HepG2 (cell line): Measurements from ENCODE around the gene RPH3AL. TPM values are rescaled to one million over a fixed set of nuclear protein-coding genes. Genes with fewer than 3 reads are reported as not detected.
"Not testable (repeated sequence)": the region's sequence is repeated elsewhere in the genome, so short reads cannot be mapped to it uniquely, and the experiment has no call there.

Source experiments
- ATAC-seq: fragments of 200-7000 bp; cut with Tn5 transposase; 3 replicates; pipeline ENCODE4 v1.9.1; 2020; ENCODE audit warnings: mild to moderate bottlenecking, moderate library complexity
- BruUV-seq: library from RNA; stranded (reverse); fragments of 400-500 nt; replicated peaks from 2 replicates; lab custom pipeline; 2021; lab: Mats Ljungman, UMichigan
- CTCF ChIA-PET: fragments of 300-600 bp; formaldehyde crosslinking; extraction: SDS; loops from one replicate; lab custom pipeline; 2021; ENCODE audit warnings: low total read pairs, inconsistent platforms, low intra/inter-chr PET ratio; lab: Yijun Ruan, JAX
- POLR2A ChIA-PET: fragments of 350-600 bp; sonication (Branson Sonifier 250); formaldehyde crosslinking; loops from one replicate; lab custom pipeline; 2020; ENCODE audit warnings: antibody characterized with exemption, inconsistent platforms; lab: Yijun Ruan, JAX
- DNase-seq: peaks from one replicate; pipeline ENCODE4 v3.0.0-alpha.2; 2015; ENCODE audit warnings: low spot score
- FAIRE-seq: peaks from 3 replicates; lab custom pipeline; 2011; peaks lifted over from hg19 to GRCh38; lab: Jason Lieb, UNC
- H2AFZ ChIP-seq: one replicate; pipeline ENCODE4 v1.6.1; 2011; ENCODE audit warnings: low read length, inconsistent platforms
- H3K27ac ChIP-seq: fragments of 300-600 bp; 3 replicates; pipeline ENCODE4 v1.8.0; 2011; ENCODE audit warnings: mixed run types, mild to moderate bottlenecking, mixed read lengths, low read length, inconsistent platforms; ENCODE audit not compliant: insufficient read depth; ENCODE audit errors: extremely low read length
- H3K27me3 ChIP-seq, 2 experiments: fragments of 200-600 bp in 1 of 2; 2 replicates in 1 of 2; 3 replicates in 1 of 2; pipeline versions ENCODE4 v1.6.0 to v1.8.0; 2011; ENCODE audit warnings: low read length in 2 of 2, mild to moderate bottlenecking in 2 of 2, moderate library complexity in 2 of 2, inconsistent platforms in 1 of 2; ENCODE audit not compliant: insufficient read depth in 2 of 2, control insufficient read depth in 1 of 2
- H3K36me3 ChIP-seq, 2 experiments: fragments of 200-600 bp in 1 of 2; replicated peaks in 1 of 2; 2 replicates in 1 of 2; 3 replicates in 1 of 2; pipeline versions ENCODE4 v1.5.1 to v1.8.0; 2011; ENCODE audit warnings: low read length in 2 of 2, inconsistent platforms in 1 of 2; ENCODE audit not compliant: insufficient read depth in 2 of 2, control insufficient read depth in 1 of 2
- H3K4me1 ChIP-seq: 2 replicates; pipeline ENCODE4 v1.5.1; 2012; ENCODE audit warnings: low read length, inconsistent platforms; ENCODE audit not compliant: insufficient read depth
- H3K4me2 ChIP-seq: 2 replicates; pipeline ENCODE4 v1.6.0; 2011; ENCODE audit warnings: low read depth, low read length, inconsistent platforms
- H3K4me3 ChIP-seq, 3 experiments: fragments of 200-600 bp in 1 of 3; sonication (generic), shearing (Covaris generic) in 1 of 3; replicated peaks in 1 of 3; 2 replicates each; pipeline ENCODE4 v1.5.1; 2011 to 2016; ENCODE audit warnings: low read length in 3 of 3, inconsistent platforms in 2 of 3, low read depth in 2 of 3, mild to moderate bottlenecking in 2 of 3, control low read depth in 1 of 3, mixed read lengths in 1 of 3; ENCODE audit not compliant: insufficient read depth in 1 of 3
- H3K79me2 ChIP-seq: one replicate; pipeline ENCODE4 v1.6.1; 2011; ENCODE audit warnings: low read length, inconsistent platforms; ENCODE audit not compliant: insufficient read depth
- H3K9ac ChIP-seq: 2 replicates; pipeline ENCODE4 v1.6.0; 2011; ENCODE audit warnings: mild to moderate bottlenecking, low read depth, low read length, inconsistent platforms; ENCODE audit not compliant: insufficient read depth
- H3K9me3 ChIP-seq: 2 replicates; pipeline ENCODE4 v1.5.1; 2012; ENCODE audit warnings: mild to moderate bottlenecking, low read length
- H4K20me1 ChIP-seq: 2 replicates; pipeline ENCODE4 v1.6.0; 2011; ENCODE audit warnings: inconsistent platforms, mild to moderate bottlenecking, low read length, moderate library complexity; ENCODE audit not compliant: insufficient read depth
- CAMTA2 ChIP-seq: sonication (generic); formaldehyde crosslinking; IDR thresholded peaks from 2 replicates; pipeline ENCODE4 v1.4.0; 2020; ENCODE audit warnings: mild to moderate bottlenecking, missing genetic modification reagents, borderline replicate concordance
- HMGXB4 ChIP-seq, 2 experiments: sonication (generic) in 1 of 2; formaldehyde crosslinking in 1 of 2; IDR thresholded peaks; 2 replicates each; pipeline versions ENCODE4 v1.4.0 to v1.6.1; 2018 to 2020; ENCODE audit warnings: missing genetic modification reagents in 2 of 2, borderline replicate concordance in 1 of 2, low read depth in 1 of 2, mild to moderate bottlenecking in 1 of 2, missing biosample characterization in 1 of 2
- MXD4 ChIP-seq: IDR thresholded peaks from 2 replicates; pipeline ENCODE4 v1.6.1; 2016; ENCODE audit warnings: mild to moderate bottlenecking, missing biosample characterization, missing genetic modification reagents
- STAT6 ChIP-seq: sonication (generic); formaldehyde crosslinking; IDR thresholded peaks from 2 replicates; pipeline ENCODE4 v1.4.0; 2020; ENCODE audit warnings: missing genetic modification reagents, mild to moderate bottlenecking, borderline replicate concordance
- ZIK1 ChIP-seq: sonication (generic); formaldehyde crosslinking; IDR thresholded peaks from 2 replicates; pipeline ENCODE4 v1.5.0; 2020; ENCODE audit warnings: mild to moderate bottlenecking, low read depth, missing genetic modification reagents, borderline replicate concordance
- ZNF431 ChIP-seq: sonication (generic); formaldehyde crosslinking; IDR thresholded peaks from 2 replicates; pipeline ENCODE4 v1.9.0; 2022; ENCODE audit warnings: missing genetic modification reagents, low read depth, mild to moderate bottlenecking, borderline replicate concordance
- ZNF510 ChIP-seq: sonication (generic); formaldehyde crosslinking; IDR thresholded peaks from 2 replicates; pipeline ENCODE4 v1.4.0; 2020; ENCODE audit warnings: low read depth, mild to moderate bottlenecking, missing genetic modification reagents
- WGBS: methylation state at CpG from one replicate; pipeline ENCODE4 v1.1.6; 2017; ENCODE audit warnings: low lambda C conversion rate; 5-methylcytosine and 5-hydroxymethylcytosine counted together
- in situ Hi-C: cut with HindIII; loops from 2 replicates; pipeline ENCODE4 v1.10.0; 2017; ENCODE audit warnings: low pct_unique_long_range_greater_than_20kb; ENCODE audit not compliant: extremely low pct_ligation_motif_present
- intact Hi-C: fragments of 100-400 bp; cut with micrococcal nuclease; formaldehyde crosslinking; loops from one replicate; pipeline ENCODE4 v1.10.0; 2022; ENCODE audit not compliant: unreplicated experiment
- polyA plus RNA-seq, 8 experiments: library from polyadenylated mRNA; depleted of rRNA in 3 of 8; stranded (reverse) in 7 of 8; unstranded in 1 of 8; fragments of >200 nt; fragmentation: Illumina TruSeq in 4 of 8; extraction: Trizol in 4 of 8; gene quantifications; 2 replicates each; pipeline versions ENCODE4 v1.2.1 to v1.2.3, GENCODE V29; 2011 to 2016; ENCODE audit warnings: low read depth in 4 of 8, missing spikeins in 1 of 8, mixed read lengths in 1 of 8; ENCODE audit not compliant: insufficient read depth in 1 of 8
- total RNA-seq, 5 experiments: library from RNA; depleted of rRNA; stranded (reverse); fragments of >200 nt; fragmentation: Illumina TruSeq; extraction: Trizol; gene quantifications; 2 replicates each; pipeline ENCODE4 v1.2.3, GENCODE V29; 2016; ENCODE audit warnings: low read depth in 1 of 5

RPH3AL gene
- total and polyA plus RNA-seq, 2 of the 13 experiments (the other 11 are each of a cell fraction or from before 2014, with no cell fraction given), result 7.8 to 16.4 TPM

GRCh38 chr17:170130-170670 lies 182.4 kb downstream of the RPH3AL start:
- H3K36me3 ChIP-seq, result no peaks in the 10 kb centered on the region
- H3K4me3 ChIP-seq, result no peak overlapping the region
- no peaks in the 10 kb centered on the region for H3K4me1 ChIP-seq
- 0 out of 2 replicates have a peak, but pooled peaks cover 4% of the 10 kb centered on the region for H4K20me1 ChIP-seq
- POLR2A ChIA-PET, result no interaction called here
- H2AFZ ChIP-seq, result no peak overlapping the region
- TF ChIP-seq ZNF431 (CRISPR knock-in tag), result no peak
- TF ChIP-seq ZNF510, result no peak
- TF ChIP-seq MXD4 (CRISPR knock-in tag), result no peak
- no peak for TF ChIP-seq HMGXB4 (CRISPR knock-in tag; IDR thresholded peaks at IDR 0.05; ENCODE audit: borderline replicate concordance in 1 of 2, low read depth in 1 of 2)
- TF ChIP-seq CAMTA2 (CRISPR knock-in tag), result no peak
- TF ChIP-seq STAT6 (CRISPR knock-in tag), result no peak
- TF ChIP-seq ZIK1 (CRISPR knock-in tag), result no peak
- intact Hi-C loops, result no loop called here
- FAIRE-seq (no peak), DNase-seq (no peak), ATAC-seq (peak; percentile 47; the same call in 2 of the 3 replicates)
- no peak overlapping the region for H3K4me2 ChIP-seq
- BruUV-seq, result no TSS peak
- CTCF ChIA-PET, result no interaction called here
- in situ Hi-C loops, result no loop called here
- H3K27me3 ChIP-seq, result peaks cover 2 to 26% of the 10 kb centered on the region in 2 experiments; a peak in 3 of 5 replicates
- no peaks in the 10 kb centered on the region for H3K9me3 ChIP-seq
- H3K27ac ChIP-seq, result no peak overlapping the region
- H3K79me2 ChIP-seq, result no peaks in the 10 kb centered on the region
- no peak overlapping the region for H3K9ac ChIP-seq
- 14% methylated on average over 1 of the region's 6 CpGs for WGBS

GRCh38 chr17:168614-169013 lies 184.0 kb downstream of the RPH3AL start:
- H3K4me3 ChIP-seq, FAIRE-seq, CTCF ChIA-PET, H3K9ac ChIP-seq, H3K9me3 ChIP-seq, in situ Hi-C loops, H3K4me1 ChIP-seq, H3K36me3 ChIP-seq, POLR2A ChIA-PET, H3K27ac ChIP-seq, DNase-seq, H3K79me2 ChIP-seq, ATAC-seq, H3K4me2 ChIP-seq, H2AFZ ChIP-seq, H4K20me1 ChIP-seq, BruUV-seq, intact Hi-C loops: not testable (repeated sequence)
- WGBS, result 24% methylated on average over 7 of the region's 11 CpGs
- H3K27me3 ChIP-seq, result peaks cover 1 to 16% of the 10 kb centered on the region in 2 experiments; a peak in 2 of 5 replicates
